ENCODE data around the gene LYSMD4.

The LYSMD4 gene

GRCh38 chr15:99731336-99732123 lies 1.7 kb downstream of the LYSMD4 start:
- DNase-seq = no peak

- no peak for DNase-seq
Observed at GRCh38 chr15:99729920-99730319, 3.3 kb downstream of the LYSMD4 start.

GRCh38 chr15:99729327-99729726 lies 3.9 kb downstream of the LYSMD4 start:
- DNase-seq = no peak

- DNase-seq = no peak
Observed at GRCh38 chr15:99728916-99729315, 4.3 kb downstream of the LYSMD4 start.

- DNase-seq = no peak
Observed at GRCh38 chr15:99727733-99728132, 5.5 kb downstream of the LYSMD4 start.

GRCh38 chr15:99727330-99727729 lies 5.9 kb downstream of the LYSMD4 start:
- no peak for DNase-seq

- no peak for DNase-seq
Observed at GRCh38 chr15:99726333-99726732, 6.9 kb downstream of the LYSMD4 start.

- DNase-seq = no peak
Observed at GRCh38 chr15:99722406-99722805, 10.8 kb downstream of the LYSMD4 start.

GRCh38 chr15:99721896-99722295 lies 11.3 kb downstream of the LYSMD4 start:
- DNase-seq = no peak

- DNase-seq = no peak
Observed at GRCh38 chr15:99721104-99721778, 12.0 kb downstream of the LYSMD4 start.

GRCh38 chr15:99720533-99720932 lies 12.7 kb downstream of the LYSMD4 start:
- no peak for DNase-seq

GRCh38 chr15:99719096-99719541 lies 14.1 kb downstream of the LYSMD4 start:
- no peak for DNase-seq

- DNase-seq = no peak
Observed at GRCh38 chr15:99718421-99718820, 14.8 kb downstream of the LYSMD4 start.

- DNase-seq = no peak
Observed at GRCh38 chr15:99717161-99718009, 15.9 kb downstream of the LYSMD4 start.

GRCh38 chr15:99716540-99717095 lies 16.6 kb downstream of the LYSMD4 start:
- DNase-seq = no peak

GRCh38 chr15:99712415-99712814 lies 20.8 kb downstream of the LYSMD4 start:
- no peak for DNase-seq

GRCh38 chr15:99711625-99712024 lies 21.6 kb downstream of the LYSMD4 start:
- no peak for DNase-seq

- DNase-seq = no peak
Observed at GRCh38 chr15:99709243-99709986, 23.8 kb downstream of the LYSMD4 start.

- no peak for DNase-seq
Observed at GRCh38 chr15:99708563-99708962, 24.7 kb downstream of the LYSMD4 start.

- no peak for DNase-seq
Observed at GRCh38 chr15:99707473-99708270, 25.6 kb downstream of the LYSMD4 start.

GRCh38 chr15:99706557-99707303 lies 26.5 kb downstream of the LYSMD4 start:
- DNase-seq = no peak
